Right atrium auricular region (tissue), 2 donors: Measurements from ENCODE around the gene HOXA10. TPM values are rescaled to one million over a fixed set of nuclear protein-coding genes. Genes with fewer than 3 reads are reported as not detected.

ENCODE experiments used
- DNase-seq: peaks from one replicate; pipeline ENCODE4 v3.0.0-alpha.2; 2019; ENCODE audit warnings: low spot score
- H3K27ac ChIP-seq, 2 donors: fragments of 200-600 bp; sonication (generic); 1 replicate in 1 of 2; 2 replicates in 1 of 2; pipeline ENCODE4 v1.5.1; 2016 to 2019
- H3K27me3 ChIP-seq, 2 donors: fragments of 200-600 bp; sonication (generic); one replicate each; pipeline versions ENCODE4 v1.5.1 to v1.6.0; 2017 to 2019
- H3K36me3 ChIP-seq: fragments of 200-600 bp; sonication (generic); one replicate; pipeline ENCODE4 v1.5.1; 2016
- H3K4me1 ChIP-seq, 2 donors: fragments of 200-600 bp; sonication (generic); one replicate each; pipeline versions ENCODE4 v1.5.1 to v1.6.0; 2017 to 2019
- H3K4me3 ChIP-seq, 2 donors: fragments of 200-600 bp; sonication (generic); 1 replicate in 1 of 2; 2 replicates in 1 of 2; pipeline ENCODE4 v1.5.1; 2017 to 2019; ENCODE audit warnings: mild to moderate bottlenecking in 1 of 2, moderate library complexity in 1 of 2
- H3K9me3 ChIP-seq, 2 donors: fragments of 200-600 bp; sonication (generic); one replicate each; pipeline ENCODE4 v1.5.1; 2019
- total RNA-seq, 2 donors: library from RNA; depleted of rRNA; stranded (reverse); fragments of >200 nt; gene quantifications; one replicate each; pipeline ENCODE4 v1.1.0, GENCODE V29; 2016
- TF ChIP-seq, protein P1 (sequence below), 2 donors: fragments of 200-600 bp; sonication (generic); IDR thresholded peaks; one replicate each; pipeline ENCODE4 v1.5.1; 2019; ENCODE audit warnings: antibody characterized with exemption in 2 of 2

Gene HOXA10
- total RNA-seq, 2 donors from 2014 or later, result not detected

DNA sequence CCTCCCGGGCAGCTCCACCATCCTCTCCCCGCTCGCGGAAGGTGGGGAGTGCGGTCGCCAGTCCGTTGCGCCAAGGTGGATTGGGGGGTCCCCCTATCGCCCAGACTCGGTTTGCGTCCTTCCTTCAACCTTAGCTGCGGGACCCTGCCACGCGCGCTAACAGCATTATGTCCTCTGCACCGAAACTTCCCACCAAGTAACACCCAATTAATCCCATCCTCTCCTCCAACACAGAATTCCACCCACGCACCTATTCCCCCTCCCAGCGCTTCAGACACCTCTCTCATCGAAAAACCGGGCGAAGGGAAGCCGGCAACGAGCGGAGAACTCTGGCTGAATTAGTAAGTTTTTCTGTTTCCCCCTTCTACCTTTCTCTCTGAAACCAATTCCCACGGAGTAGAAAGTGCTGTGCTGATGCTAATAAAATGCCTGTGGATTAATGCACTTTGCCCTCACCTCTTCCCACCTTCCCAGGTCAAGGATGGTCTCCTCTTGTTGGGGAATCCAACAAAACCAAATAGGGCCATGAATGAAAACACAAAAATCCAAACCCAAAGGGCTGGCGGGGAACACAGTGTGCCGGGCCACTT lies 22.7 kb downstream of the HOXA10 start:
- peak overlapping the region in 1 of 2 donors; percentile 30 for H3K4me3 ChIP-seq
- peaks cover 59 to 97% of the 10 kb centered on the region in 2 donors for H3K27me3 ChIP-seq
- TF ChIP-seq, protein P1, sequence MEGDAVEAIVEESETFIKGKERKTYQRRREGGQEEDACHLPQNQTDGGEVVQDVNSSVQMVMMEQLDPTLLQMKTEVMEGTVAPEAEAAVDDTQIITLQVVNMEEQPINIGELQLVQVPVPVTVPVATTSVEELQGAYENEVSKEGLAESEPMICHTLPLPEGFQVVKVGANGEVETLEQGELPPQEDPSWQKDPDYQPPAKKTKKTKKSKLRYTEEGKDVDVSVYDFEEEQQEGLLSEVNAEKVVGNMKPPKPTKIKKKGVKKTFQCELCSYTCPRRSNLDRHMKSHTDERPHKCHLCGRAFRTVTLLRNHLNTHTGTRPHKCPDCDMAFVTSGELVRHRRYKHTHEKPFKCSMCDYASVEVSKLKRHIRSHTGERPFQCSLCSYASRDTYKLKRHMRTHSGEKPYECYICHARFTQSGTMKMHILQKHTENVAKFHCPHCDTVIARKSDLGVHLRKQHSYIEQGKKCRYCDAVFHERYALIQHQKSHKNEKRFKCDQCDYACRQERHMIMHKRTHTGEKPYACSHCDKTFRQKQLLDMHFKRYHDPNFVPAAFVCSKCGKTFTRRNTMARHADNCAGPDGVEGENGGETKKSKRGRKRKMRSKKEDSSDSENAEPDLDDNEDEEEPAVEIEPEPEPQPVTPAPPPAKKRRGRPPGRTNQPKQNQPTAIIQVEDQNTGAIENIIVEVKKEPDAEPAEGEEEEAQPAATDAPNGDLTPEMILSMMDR (IDR thresholded peaks at IDR 0.05), result no peak
- peaks cover 0 to 63% of the 10 kb centered on the region in 2 donors for H3K4me1 ChIP-seq
- no peak for DNase-seq
- no peaks in the 10 kb centered on the region for H3K36me3 ChIP-seq
- no peaks in the 10 kb centered on the region for H3K9me3 ChIP-seq
- no peak overlapping the region for H3K27ac ChIP-seq

DNA sequence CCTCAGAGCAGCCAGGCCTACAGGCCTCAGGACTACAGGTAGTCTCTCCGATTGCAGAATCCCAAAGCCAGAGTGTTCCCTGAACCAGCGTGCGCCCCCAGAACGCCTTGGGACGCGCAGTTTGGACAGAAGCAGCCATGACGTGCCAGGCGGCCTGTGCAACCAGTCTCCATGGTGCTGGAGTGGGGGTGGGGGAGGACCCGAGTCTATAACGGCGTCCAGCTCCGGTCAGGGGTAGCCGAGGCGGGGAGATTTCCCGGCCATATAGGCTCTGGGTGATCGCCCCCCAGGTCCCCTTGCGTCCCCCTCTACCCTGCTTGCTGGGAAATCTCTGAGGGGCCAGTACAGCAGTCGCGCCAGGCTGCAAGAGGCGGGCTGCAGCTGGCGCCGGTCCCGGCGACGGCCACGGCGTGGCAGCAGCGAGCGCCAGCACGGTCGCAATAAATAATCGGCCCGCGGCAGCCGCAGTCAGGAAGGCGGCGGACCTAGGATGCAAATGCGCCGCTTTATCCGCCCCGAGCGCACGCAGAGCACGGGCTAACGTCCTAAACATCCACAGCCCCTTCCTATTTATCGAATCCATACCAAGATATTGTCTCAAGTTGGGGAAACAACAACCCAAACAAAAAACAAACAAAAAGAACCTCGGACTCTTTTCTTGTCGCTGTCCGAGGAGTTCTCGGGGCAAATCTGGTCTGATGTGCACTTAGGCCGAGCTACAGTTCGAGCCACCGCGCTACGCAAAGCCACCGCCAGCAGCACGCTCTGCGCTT lies 23.4 kb downstream of the HOXA10 start:
- DNase-seq, result no peak
- Histone ChIP-seq H3K9me3 (no peaks in the 10 kb centered on the region), H3K4me1 (peaks cover 0 to 56% of the 10 kb centered on the region in 2 donors), H3K36me3 (no peaks in the 10 kb centered on the region), H3K27me3 (peaks cover 55 to 97% of the 10 kb centered on the region in 2 donors), H3K27ac (no peak overlapping the region), H3K4me3 (peak overlapping the region in 1 of 2 donors; percentile 30)
- TF ChIP-seq, protein P1 (IDR thresholded peaks at IDR 0.05), result peak; percentile 82 to 91

- peaks cover 0 to 56% of the 10 kb centered on the region in 2 donors for H3K4me1 ChIP-seq
- peaks cover 53 to 97% of the 10 kb centered on the region in 2 donors for H3K27me3 ChIP-seq
- H3K9me3 ChIP-seq, result no peaks in the 10 kb centered on the region
- H3K4me3 ChIP-seq, result no peak overlapping the region
- TF ChIP-seq, protein P1 (IDR thresholded peaks at IDR 0.05), result no peak
- H3K36me3 ChIP-seq, result no peaks in the 10 kb centered on the region
- no peak for DNase-seq
- H3K27ac ChIP-seq, result no peak overlapping the region
Measured at GRCh38 chr7:27149842-27150567, 24.1 kb downstream of the HOXA10 start.

DNA sequence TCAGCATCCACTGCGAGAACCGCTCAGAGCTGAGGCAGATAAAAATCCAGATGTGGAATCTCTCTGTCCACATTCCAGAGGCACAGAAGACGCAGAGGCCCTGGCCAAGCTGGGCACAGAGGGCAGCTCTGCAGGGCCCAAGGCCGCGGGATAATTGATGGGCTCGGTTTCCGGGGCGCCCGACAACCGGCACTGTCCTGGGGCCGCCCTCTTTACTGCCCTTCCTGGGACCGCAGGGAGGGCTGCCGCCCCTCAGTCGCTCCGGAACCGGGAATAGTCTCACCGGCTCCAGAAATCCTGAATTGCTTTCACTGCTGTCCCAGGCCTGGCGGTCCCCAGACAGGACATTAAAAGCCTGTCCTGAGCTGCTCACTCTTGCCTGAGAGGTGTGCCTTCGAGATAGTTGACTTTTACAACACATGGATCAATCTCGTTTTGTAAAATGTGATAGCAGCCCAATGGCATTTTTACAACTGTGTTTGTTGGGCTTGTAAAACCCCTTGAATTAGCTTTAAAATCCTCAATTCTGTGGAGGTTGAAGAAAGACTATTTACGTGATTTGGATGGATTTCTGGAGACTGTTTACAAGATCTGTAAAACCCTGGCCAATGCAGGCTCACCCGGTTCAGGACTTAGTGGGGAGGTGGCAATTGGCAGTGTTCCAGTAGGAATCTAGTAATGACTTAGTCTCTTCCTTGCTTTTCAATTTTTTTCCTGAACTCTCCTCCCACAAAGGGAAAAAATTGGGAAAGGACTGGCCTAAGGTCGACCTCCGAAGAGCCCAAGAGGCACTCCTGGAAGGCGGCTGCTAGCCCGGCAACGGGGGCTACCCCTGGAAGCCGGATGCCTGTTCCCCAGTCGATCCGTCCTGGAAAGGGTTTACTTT lies 25.1 kb downstream of the HOXA10 start:
- TF ChIP-seq, protein P1 (IDR thresholded peaks at IDR 0.05), result no peak
- H3K4me1 ChIP-seq, result peaks cover 0 to 57% of the 10 kb centered on the region in 2 donors
- no peaks in the 10 kb centered on the region for H3K36me3 ChIP-seq
- peaks cover 57 to 97% of the 10 kb centered on the region in 2 donors for H3K27me3 ChIP-seq
- no peaks in the 10 kb centered on the region for H3K9me3 ChIP-seq
- no peak for DNase-seq
- H3K4me3 ChIP-seq, result no peak overlapping the region
- no peak overlapping the region for H3K27ac ChIP-seq
